ENCODE measurements around the gene CBX5. TPM values are rescaled to one million over a fixed set of nuclear protein-coding genes. Genes with fewer than 3 reads are reported as not detected.

Gene CBX5
- total and polyA plus RNA-seq, 9 of the 15 experiments (the other 6 are each of a cell fraction or from before 2014, with no cell fraction given), result 32.6 to 102 (median 59.2) TPM

GRCh38 chr12:54280468-54281260 lies 742 bp upstream of the CBX5 start, which contains the start of gene HNRNPA1 (continued):
- no peak for TF ChIP-seq HIVEP1 (CRISPR knock-in tag; IDR thresholded peaks at IDR 0.05)
- TF ChIP-seq U2AF1 (optimal IDR thresholded peaks at IDR 0.05; ENCODE audit: low read depth, low read length), result no peak
- TF ChIP-seq TARDBP (IDR thresholded peaks at IDR 0.05), result 0 out of 2 replicates have a peak, but pooled peaks have one; percentile 80
- TF ChIP-seq, protein P1, sequence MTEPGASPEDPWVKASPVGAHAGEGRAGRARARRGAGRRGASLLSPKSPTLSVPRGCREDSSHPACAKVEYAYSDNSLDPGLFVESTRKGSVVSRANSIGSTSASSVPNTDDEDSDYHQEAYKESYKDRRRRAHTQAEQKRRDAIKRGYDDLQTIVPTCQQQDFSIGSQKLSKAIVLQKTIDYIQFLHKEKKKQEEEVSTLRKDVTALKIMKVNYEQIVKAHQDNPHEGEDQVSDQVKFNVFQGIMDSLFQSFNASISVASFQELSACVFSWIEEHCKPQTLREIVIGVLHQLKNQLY (CRISPR knock-in tag; conservative IDR thresholded peaks at IDR 0.05), result peak in 1 of 2 experiments; percentile 73; a peak in 1 of 4 replicates
- TF ChIP-seq CREBBP (IDR thresholded peaks at IDR 0.05; ENCODE audit: low read depth, low read length), result no peak
- no peak for TF ChIP-seq JUNB (CRISPR knock-in tag; conservative IDR thresholded peaks at IDR 0.05)
- no peak for TF ChIP-seq XRCC5 (IDR thresholded peaks at IDR 0.05; ENCODE audit: low read depth, low read length)
- no peak; a peak in 1 of 4 replicates for TF ChIP-seq RCOR1 (IDR thresholded peaks at IDR 0.05; ENCODE audit: borderline replicate concordance in 1 of 2, low read depth in 2 of 2, low read length in 2 of 2)
- TF ChIP-seq MTA1 (IDR thresholded peaks at IDR 0.05; ENCODE audit: borderline replicate concordance), result no peak
- TF ChIP-seq SAP30 (IDR thresholded peaks at IDR 0.05; ENCODE audit: borderline replicate concordance, insufficient read depth, low read depth, low read length, poor library complexity, severe bottlenecking), result peak; percentile 39
- peak; percentile 88 for TF ChIP-seq PHF8 (IDR thresholded peaks at IDR 0.05; ENCODE audit: borderline replicate concordance, low read length)
- TF ChIP-seq PCBP1 (IDR thresholded peaks at IDR 0.05; ENCODE audit: low read depth, low read length, poor library complexity, severe bottlenecking), result no peak
- no peak for TF ChIP-seq GABPB2 (CRISPR knock-in tag; conservative IDR thresholded peaks at IDR 0.05)
- TF ChIP-seq ZNF184 (CRISPR knock-in tag; IDR thresholded peaks at IDR 0.05), result no peak
- 0 out of 2 replicates have a peak, but pooled peaks have one; percentile 4 for TF ChIP-seq EP300 (IDR thresholded peaks at IDR 0.05; ENCODE audit: low read length)
- TF ChIP-seq DMBX1 (CRISPR knock-in tag; IDR thresholded peaks at IDR 0.05; ENCODE audit: borderline replicate concordance), result no peak
- peak; percentile 69; the same call in 1 of the 2 replicates for TF ChIP-seq FOXK1 (CRISPR knock-in tag; IDR thresholded peaks at IDR 0.05; ENCODE audit: borderline replicate concordance)
- TF ChIP-seq, protein P2, sequence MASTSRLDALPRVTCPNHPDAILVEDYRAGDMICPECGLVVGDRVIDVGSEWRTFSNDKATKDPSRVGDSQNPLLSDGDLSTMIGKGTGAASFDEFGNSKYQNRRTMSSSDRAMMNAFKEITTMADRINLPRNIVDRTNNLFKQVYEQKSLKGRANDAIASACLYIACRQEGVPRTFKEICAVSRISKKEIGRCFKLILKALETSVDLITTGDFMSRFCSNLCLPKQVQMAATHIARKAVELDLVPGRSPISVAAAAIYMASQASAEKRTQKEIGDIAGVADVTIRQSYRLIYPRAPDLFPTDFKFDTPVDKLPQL (IDR thresholded peaks at IDR 0.05; ENCODE audit: extremely low read depth, insufficient read length), result peak; percentile 97
- TF ChIP-seq, protein P3, sequence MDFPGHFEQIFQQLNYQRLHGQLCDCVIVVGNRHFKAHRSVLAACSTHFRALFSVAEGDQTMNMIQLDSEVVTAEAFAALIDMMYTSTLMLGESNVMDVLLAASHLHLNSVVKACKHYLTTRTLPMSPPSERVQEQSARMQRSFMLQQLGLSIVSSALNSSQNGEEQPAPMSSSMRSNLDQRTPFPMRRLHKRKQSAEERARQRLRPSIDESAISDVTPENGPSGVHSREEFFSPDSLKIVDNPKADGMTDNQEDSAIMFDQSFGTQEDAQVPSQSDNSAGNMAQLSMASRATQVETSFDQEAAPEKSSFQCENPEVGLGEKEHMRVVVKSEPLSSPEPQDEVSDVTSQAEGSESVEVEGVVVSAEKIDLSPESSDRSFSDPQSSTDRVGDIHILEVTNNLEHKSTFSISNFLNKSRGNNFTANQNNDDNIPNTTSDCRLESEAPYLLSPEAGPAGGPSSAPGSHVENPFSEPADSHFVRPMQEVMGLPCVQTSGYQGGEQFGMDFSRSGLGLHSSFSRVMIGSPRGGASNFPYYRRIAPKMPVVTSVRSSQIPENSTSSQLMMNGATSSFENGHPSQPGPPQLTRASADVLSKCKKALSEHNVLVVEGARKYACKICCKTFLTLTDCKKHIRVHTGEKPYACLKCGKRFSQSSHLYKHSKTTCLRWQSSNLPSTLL (IDR thresholded peaks at IDR 0.05), result no peak
- TF ChIP-seq ZBTB2 (IDR thresholded peaks at IDR 0.05), result peak; percentile 96
- no peak for TF ChIP-seq ID3 (CRISPR knock-in tag; IDR thresholded peaks at IDR 0.05)
- TF ChIP-seq ID3 (tag; IDR thresholded peaks at IDR 0.05), result peak; percentile 45; the same call in 1 of the 2 replicates
- no peak for TF ChIP-seq ZSCAN32 (CRISPR knock-in tag; IDR thresholded peaks at IDR 0.05)
